ENCODE results near the gene MTG2.

MTG2 gene

DNA sequence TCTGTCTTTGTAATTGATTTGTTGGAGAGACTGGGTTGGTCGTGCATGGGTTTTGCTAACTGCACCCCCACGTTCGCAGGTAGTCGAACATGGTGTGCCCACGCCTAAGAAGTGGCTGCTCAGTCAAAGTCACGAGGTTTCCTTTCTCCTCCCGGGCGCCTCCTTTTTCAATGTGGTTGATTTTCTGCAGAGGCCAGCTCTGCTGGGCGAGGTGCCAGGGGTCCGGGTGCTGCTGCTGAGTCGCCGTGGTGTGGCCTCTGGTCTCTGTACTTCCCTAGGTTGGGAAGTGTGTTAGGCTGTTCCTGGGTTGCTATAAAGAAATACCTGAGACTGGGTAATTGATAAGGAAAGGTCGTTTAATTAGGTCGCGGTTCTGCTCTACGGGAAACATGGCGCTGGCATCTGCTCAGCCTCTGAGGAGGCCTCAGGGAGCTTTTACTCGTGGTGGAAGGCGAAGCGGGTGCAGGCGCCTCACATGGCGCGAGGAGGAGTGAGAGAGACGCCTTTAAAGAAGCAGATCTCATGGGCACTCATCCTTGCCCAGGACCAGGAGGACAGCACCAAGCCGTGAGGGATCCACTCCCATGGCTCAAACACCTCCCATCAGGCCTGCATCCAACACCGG lies 69.6 kb downstream of the MTG2 start:
- Histone ChIP-seq H3K4me1 (ENCODE audit: control insufficient read depth, insufficient read depth, low read length) (no peaks in the 10 kb centered on the region), H3K4me3 (ENCODE audit: low read depth, low read length) (no peak overlapping the region), H3K36me3 (ENCODE audit: control insufficient read depth in 2 of 2, insufficient read depth in 1 of 2, low read length in 2 of 2) (peaks cover 0 to 24% of the 10 kb centered on the region in 2 experiments; a peak in 2 of 3 replicates), H3K9me3 (ENCODE audit: control insufficient read depth, insufficient read depth, low read depth, low read length) (no peaks in the 10 kb centered on the region), H3K27ac (ENCODE audit: extremely low read depth, low read depth, low read length) (no peak overlapping the region)
- CTCF ChIA-PET, result no interaction called here
- POLR2A ChIA-PET, result interaction anchor here (0.6 kb wide), 1 partner anchor 8 kb away, joined by 4 read pairs; no protein-coding TSS in a partner anchor
- no peak for TF ChIP-seq MEIS1 (CRISPR knock-in tag; IDR thresholded peaks at IDR 0.05; ENCODE audit: borderline replicate concordance)
- no peak for TF ChIP-seq ZNF19 (tag by site-specific recombination; IDR thresholded peaks at IDR 0.05; ENCODE audit: low read depth)
- TF ChIP-seq, protein P1, sequence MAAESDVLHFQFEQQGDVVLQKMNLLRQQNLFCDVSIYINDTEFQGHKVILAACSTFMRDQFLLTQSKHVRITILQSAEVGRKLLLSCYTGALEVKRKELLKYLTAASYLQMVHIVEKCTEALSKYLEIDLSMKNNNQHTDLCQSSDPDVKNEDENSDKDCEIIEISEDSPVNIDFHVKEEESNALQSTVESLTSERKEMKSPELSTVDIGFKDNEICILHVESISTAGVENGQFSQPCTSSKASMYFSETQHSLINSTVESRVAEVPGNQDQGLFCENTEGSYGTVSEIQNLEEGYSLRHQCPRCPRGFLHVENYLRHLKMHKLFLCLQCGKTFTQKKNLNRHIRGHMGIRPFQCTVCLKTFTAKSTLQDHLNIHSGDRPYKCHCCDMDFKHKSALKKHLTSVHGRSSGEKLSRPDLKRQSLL (tag by site-specific recombination; IDR thresholded peaks at IDR 0.05), result no peak
- TF ChIP-seq ZNF324 (tag by site-specific recombination; IDR thresholded peaks at IDR 0.05), result no peak
- TF ChIP-seq ZNF521 (tag by site-specific recombination; IDR thresholded peaks at IDR 0.05), result no peak
- TF ChIP-seq, protein P2, sequence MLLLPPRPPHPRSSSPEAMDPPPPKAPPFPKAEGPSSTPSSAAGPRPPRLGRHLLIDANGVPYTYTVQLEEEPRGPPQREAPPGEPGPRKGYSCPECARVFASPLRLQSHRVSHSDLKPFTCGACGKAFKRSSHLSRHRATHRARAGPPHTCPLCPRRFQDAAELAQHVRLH (tag by site-specific recombination; IDR thresholded peaks at IDR 0.05), result no peak
